Subcutaneous adipose tissue (tissue), 4 donors: Measurements from ENCODE around the gene GRAMD1C. TPM values are rescaled to one million over a fixed set of nuclear protein-coding genes. Genes with fewer than 3 reads are reported as not detected.

Experiments used
- CTCF ChIP-seq: fragments of 450-650 bp; IDR thresholded peaks from one replicate; pipeline ENCODE4 v1.5.1; 2016; ENCODE audit warnings: low read depth, mild to moderate bottlenecking, control low read depth, antibody characterized with exemption, moderate library complexity
- total RNA-seq, 4 donors: library from RNA; depleted of rRNA; stranded (reverse); fragments of >200 nt; gene quantifications; one replicate each; pipeline ENCODE4 v1.1.0, GENCODE V29; 2016

Gene GRAMD1C
- total RNA-seq, 4 donors from 2014 or later = 0.88 to 4.0 (median 1.8) TPM

GRCh38 chr3:113983544-113983943 is 145.0 kb downstream of the GRAMD1C start:
- no peak for TF ChIP-seq CTCF

GRCh38 chr3:113985541-113985940 is 147.0 kb downstream of the GRAMD1C start:
- TF ChIP-seq CTCF = no peak

Other genes with a start within 250 kb of the GRAMD1C start
- 10 to 100 TPM; 31.3 to 51.2 (median 34.0) TPM for gene USF3, start 142.1 kb upstream of the GRAMD1C start, total RNA-seq
- 100 to 1,000 TPM in 3 of 4 donors, 10 to 100 TPM in 1; 86.1 to 223 (median 126) TPM for gene NAA50, start 92.5 kb upstream of the GRAMD1C start, total RNA-seq
- gene ATP6V1A, start 91.8 kb upstream of the GRAMD1C start, total RNA-seq = 10 to 100 TPM; 36.5 to 81.6 (median 52.6) TPM
- 1 to 10 TPM; 2.4 to 3.8 (median 3.1) TPM for gene ZDHHC23, start 109.2 kb downstream of the GRAMD1C start, total RNA-seq
- gene CCDC191, start 217.7 kb downstream of the GRAMD1C start, total RNA-seq = 1 to 10 TPM; 3.2 to 5.1 (median 4.1) TPM
- gene QTRT2, start 217.9 kb downstream of the GRAMD1C start, total RNA-seq = 10 to 100 TPM; 13.4 to 22.2 (median 18.1) TPM